ENCODE measurements around the gene DAPK2.

GRCh38 chr15:63895787-63896218 lies 150.5 kb downstream of the DAPK2 start:
- no peak for TF ChIP-seq POLR2AphosphoS5 (IDR thresholded peaks at IDR 0.05; ENCODE audit: low read depth, low read length)
- no peak for TF ChIP-seq POLR2A (IDR thresholded peaks at IDR 0.05; ENCODE audit: low read depth, low read length)
- no peak for TF ChIP-seq SPI1 (IDR thresholded peaks at IDR 0.05; ENCODE audit: low read depth, low read length)
